Ovary (tissue), 3 donors: Measurements from ENCODE around the gene OR51A4.

Experiments
- CTCF ChIP-seq, 3 donors: fragments of 450-650 bp in 2 of 3; fragments of 200-600 bp in 1 of 3; IDR thresholded peaks; one replicate each; pipeline versions ENCODE4 v1.5.1 to v1.8.0; 2016 to 2022; ENCODE audit warnings: antibody characterized with exemption in 3 of 3, mild to moderate bottlenecking in 1 of 3
- EP300 ChIP-seq: sonication (generic); formaldehyde crosslinking; IDR thresholded peaks from one replicate; pipeline ENCODE4 v1.6.1; 2017; ENCODE audit warnings: antibody characterized with exemption
- donor health status: DM: no; HTN: no; CAD: no.

- no peak for TF ChIP-seq CTCF (IDR thresholded peaks at IDR 0.05)
- TF ChIP-seq EP300, result no peak
These were observed 47.1 kb upstream of the OR51A4 start, which contains the start of gene OR51L1 for GRCh38 chr11:4994551-4994950.
